Stomach (tissue), 4 donors: ENCODE data around the gene OR9Q2.

Experiments used
- EP300 ChIP-seq: sonication (generic); formaldehyde crosslinking; IDR thresholded peaks from one replicate; pipeline ENCODE4 v1.6.1; 2017; ENCODE audit warnings: antibody characterized with exemption
- POLR2A ChIP-seq, 4 donors: fragments of 450-650 bp; IDR thresholded peaks; one replicate each; pipeline ENCODE4 v1.6.1; 2016; ENCODE audit warnings: antibody characterized with exemption in 4 of 4, control low read depth in 2 of 4, mild to moderate bottlenecking in 1 of 4, moderate library complexity in 1 of 4
- POLR2AphosphoS5 ChIP-seq, 3 donors: sonication (generic); formaldehyde crosslinking; IDR thresholded peaks; one replicate each; pipeline ENCODE4 v1.6.1; 2016; ENCODE audit warnings: antibody characterized with exemption in 3 of 3
- TF ChIP-seq, protein P1 (sequence below), 7 experiments: fragments of 450-650 bp in 4 of 7; fragments of 200-600 bp in 3 of 7; sonication (generic) in 3 of 7; IDR thresholded peaks; one replicate each; pipeline ENCODE4 v1.5.1; 2016 to 2019; ENCODE audit warnings: antibody characterized with exemption in 7 of 7, control low read depth in 2 of 7, mild to moderate bottlenecking in 1 of 7

DNA sequence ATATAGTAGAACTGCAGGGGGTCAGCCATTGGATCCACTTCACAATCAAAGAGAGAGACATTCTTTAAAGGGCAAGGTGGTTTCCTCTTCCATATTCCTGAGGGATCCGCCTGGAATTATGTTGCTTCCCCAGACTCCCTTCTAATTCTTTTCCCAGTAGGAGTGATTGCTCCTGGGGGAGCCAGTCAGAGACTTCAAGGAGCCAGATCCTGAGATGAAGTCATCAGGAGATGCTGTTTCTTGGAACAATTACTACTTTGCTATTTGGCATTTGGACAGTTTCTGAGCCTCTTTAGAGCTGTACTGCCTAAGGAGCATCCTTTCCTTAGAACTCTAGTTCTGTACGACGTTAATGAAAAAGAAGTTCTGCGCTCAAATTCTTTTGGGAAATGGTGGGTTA lies 1.9 kb upstream of the OR9Q2 start:
- TF ChIP-seq, protein P1, sequence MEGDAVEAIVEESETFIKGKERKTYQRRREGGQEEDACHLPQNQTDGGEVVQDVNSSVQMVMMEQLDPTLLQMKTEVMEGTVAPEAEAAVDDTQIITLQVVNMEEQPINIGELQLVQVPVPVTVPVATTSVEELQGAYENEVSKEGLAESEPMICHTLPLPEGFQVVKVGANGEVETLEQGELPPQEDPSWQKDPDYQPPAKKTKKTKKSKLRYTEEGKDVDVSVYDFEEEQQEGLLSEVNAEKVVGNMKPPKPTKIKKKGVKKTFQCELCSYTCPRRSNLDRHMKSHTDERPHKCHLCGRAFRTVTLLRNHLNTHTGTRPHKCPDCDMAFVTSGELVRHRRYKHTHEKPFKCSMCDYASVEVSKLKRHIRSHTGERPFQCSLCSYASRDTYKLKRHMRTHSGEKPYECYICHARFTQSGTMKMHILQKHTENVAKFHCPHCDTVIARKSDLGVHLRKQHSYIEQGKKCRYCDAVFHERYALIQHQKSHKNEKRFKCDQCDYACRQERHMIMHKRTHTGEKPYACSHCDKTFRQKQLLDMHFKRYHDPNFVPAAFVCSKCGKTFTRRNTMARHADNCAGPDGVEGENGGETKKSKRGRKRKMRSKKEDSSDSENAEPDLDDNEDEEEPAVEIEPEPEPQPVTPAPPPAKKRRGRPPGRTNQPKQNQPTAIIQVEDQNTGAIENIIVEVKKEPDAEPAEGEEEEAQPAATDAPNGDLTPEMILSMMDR (IDR thresholded peaks at IDR 0.05) = no peak
- TF ChIP-seq POLR2A (IDR thresholded peaks at IDR 0.05) = no peak
- no peak for TF ChIP-seq EP300
- TF ChIP-seq POLR2AphosphoS5 (IDR thresholded peaks at IDR 0.05) = no peak
